HG02943 (cell line): Measurements from ENCODE around the gene ATP9A.

Source experiments
- ATAC-seq: cut with Tn5 transposase; IDR thresholded peaks from one replicate; pipeline ENCODE4 v1.9.1; 2021; ENCODE audit warnings: mild to moderate bottlenecking, low read depth, moderate library complexity; ENCODE audit not compliant: unreplicated experiment

Gene ATP9A

GRCh38 chr20:51609251-51609650, 158.9 kb downstream of the ATP9A start:
- no peak for ATAC-seq

DNA sequence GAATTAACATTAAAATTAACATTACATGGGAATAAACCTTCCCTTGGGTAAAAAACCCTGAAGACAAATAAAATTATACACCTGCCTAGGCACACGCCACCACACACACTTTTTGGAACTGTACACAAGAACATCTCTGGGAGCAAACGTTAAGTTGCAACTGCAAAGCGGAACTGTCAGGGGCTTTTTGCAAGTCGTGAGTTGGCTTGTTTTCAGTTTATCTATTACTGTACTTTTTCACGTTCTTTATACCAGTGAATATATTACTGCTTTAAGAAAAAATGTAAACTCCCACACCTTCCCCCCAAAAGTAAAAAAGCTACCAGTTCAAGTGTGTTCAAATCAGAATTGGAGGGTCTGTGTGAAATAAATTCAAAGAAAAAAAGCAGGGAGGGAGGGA, 160.1 kb downstream of the ATP9A start:
- ATAC-seq: no peak

DNA sequence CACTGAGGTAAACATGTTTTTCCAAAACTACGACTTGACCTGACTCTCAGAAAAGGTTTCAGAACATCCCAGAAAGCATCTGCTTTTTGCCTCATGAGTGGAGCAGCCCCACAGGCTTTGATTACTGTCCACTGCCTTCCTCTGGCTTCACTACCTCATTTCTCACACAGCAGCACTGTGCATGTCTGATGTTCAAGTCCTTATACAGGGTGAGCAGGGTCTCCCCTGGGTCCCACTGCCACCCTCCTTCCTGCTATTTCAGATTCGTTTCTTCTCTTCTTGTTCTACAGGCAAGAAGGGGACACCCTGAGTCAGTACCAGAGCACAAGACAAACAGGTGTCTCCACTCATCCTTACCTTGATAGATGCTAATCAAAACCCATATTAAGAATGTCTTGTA, 161.0 kb downstream of the ATP9A start:
- no peak for ATAC-seq

DNA sequence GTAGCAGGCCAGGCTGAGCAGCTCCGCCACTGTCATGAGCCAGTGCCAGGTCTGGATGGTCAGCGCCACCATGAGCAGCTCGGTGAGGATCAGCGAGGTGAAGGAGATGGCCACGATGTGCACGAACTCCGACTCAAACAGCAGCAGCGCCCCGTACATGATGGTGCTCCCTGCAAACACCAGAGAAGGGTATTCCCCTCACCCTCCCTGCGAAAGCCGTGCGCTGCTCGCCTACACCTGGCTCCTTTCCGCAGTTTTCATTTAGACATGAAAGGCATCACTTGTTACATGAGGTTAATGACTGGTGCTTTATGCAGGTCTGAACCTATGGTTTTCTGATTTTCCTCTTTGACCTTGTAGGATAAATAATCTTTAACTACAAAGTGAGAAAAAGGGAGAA, 163.3 kb downstream of the ATP9A start:
- ATAC-seq: no peak

DNA sequence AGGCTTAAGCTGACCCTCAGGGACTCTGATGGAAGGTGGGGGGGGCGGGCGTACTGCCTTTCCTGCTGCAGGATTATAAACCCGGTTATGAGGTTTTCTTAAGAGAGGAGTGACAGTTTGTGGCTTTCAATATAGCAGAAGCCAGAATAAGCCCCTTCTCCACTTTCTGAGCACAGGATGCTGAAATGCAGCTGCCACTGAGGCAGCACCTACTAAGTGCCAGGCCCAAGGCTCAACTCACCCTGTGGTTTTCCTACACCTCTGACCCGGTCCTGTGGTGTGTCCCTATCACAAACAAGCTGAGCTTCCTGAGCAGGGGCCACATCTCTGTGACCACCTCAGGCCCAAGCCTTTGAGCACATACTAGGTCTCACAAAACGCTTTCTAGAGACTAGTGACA, 166.1 kb downstream of the ATP9A start:
- ATAC-seq: no peak

GRCh38 chr20:51600950-51601349, 167.2 kb downstream of the ATP9A start:
- no peak for ATAC-seq

- no peak for ATAC-seq
Measured at GRCh38 chr20:51600016-51600420, 168.2 kb downstream of the ATP9A start.

- no peak for ATAC-seq
Measured at GRCh38 chr20:51598556-51598955, 169.6 kb downstream of the ATP9A start.

DNA sequence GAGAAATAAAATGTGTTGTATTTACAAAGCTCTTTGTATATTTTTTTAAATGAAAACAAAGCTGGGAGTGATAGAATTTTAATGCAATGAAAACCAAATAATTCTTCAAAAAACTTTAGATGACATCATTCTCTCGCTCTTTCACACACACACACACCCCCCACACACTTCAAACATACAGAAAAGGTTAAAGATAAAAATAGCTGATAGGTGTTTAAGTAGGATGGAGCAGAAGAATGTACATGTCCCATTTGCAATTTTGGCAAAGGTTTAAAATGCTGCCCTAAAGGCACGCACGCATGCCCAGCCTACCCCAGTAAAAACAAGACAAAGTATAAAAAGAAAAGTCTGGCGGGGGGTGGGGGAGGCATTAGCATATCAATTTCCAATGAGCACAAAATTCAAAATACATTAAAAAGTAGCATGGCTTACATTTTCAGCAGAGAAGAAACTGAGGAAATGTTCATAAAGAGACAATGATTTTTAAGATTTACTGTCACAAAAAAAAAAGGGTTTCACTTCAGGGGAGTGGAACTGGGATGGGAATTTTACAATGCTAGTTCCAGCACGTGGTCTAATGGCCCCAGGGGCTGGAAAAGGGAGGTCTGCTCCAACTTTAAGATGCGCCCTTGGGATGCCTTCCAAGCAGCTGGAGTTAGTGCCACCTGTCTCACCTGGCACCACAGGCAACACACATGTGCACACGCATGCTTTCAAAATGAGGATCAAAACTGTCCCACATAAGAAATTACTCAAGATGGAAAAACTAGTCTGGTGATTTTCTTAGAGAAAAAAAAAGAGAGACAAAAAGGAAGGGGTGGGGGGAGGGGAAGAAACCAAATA, 170.6 kb downstream of the ATP9A start:
- no peak for ATAC-seq

DNA sequence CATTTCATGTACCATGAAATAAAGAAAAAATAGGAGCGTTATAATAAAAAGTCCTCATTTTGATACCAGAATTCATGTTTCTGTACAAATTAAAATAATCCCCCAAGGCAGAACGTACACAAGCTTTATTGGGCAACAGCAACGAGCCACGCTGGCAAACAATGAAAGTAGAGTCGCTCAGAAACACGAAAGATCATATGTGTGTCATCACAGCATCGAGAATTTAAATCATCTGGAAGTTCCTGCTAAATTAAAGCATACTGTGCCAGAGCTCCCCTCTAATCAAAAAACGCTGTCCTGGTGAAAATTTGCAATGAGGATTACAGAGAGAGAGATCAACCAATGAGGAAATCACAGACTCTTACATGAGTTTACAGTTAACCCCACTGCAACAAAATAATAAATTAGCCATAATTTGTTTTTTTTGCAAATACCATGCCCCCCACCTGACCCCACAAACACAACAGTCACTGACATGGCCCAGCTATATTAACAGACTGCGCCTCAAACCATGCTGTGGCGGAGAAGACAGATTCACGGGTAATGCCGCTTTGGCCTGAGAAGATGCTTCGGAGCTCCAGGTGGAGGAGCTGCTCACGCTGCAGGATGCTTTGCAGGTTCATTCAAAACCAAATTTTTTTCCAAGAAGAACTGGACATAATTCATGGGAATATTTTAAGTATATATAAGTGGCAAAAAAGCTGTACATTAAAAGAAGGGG, 171.4 kb downstream of the ATP9A start:
- ATAC-seq: no peak

DNA sequence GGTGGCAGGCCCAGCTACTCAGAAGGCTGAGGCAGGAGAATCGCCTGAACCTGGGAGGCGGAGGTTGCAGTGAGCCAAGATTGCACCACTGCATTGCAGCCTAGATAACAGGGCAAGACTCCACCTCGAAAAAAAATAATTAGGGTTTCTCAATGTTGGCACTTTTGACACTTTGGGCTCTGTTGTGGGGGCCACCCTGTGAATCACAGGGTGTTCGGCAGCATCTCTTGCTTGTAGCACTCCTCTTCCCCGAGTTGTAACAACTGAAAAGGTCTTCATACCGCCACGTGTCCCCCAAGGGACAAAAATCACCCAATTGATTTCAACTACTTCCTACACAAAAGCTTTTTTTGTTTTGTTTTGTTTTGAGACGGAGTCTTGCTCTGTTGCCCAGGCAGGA, 172.4 kb downstream of the ATP9A start:
- ATAC-seq: no peak

DNA sequence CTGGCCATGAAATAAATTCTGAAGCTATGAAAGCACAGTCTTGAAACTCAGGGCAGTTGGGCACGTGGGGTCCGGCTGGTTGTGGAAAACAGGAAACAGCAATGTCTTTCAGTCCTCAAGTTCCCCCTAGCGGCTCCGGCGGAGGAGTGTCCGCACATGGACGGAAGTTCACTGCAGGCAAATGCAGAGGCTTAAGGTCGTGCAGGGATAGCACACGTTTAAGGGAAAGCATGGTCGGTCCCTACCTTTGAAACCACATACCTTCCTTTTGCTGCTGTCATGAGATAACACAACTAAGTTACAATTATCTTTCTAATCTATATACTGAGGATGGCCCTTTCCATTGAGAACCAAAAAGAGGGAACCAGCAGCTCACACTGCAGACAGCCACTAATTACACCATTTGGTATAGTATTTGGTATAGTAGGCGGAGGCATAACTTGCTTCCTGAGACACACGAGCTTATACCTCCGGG, 173.1 kb downstream of the ATP9A start:
- peak; percentile 79 for ATAC-seq

- ATAC-seq: no peak
Measured at GRCh38 chr20:51594236-51595057, 173.7 kb downstream of the ATP9A start.

- ATAC-seq: no peak
Measured at GRCh38 chr20:51593584-51593983, 174.6 kb downstream of the ATP9A start.

- ATAC-seq: no peak
Measured at GRCh38 chr20:51592564-51592963, 175.6 kb downstream of the ATP9A start.

DNA sequence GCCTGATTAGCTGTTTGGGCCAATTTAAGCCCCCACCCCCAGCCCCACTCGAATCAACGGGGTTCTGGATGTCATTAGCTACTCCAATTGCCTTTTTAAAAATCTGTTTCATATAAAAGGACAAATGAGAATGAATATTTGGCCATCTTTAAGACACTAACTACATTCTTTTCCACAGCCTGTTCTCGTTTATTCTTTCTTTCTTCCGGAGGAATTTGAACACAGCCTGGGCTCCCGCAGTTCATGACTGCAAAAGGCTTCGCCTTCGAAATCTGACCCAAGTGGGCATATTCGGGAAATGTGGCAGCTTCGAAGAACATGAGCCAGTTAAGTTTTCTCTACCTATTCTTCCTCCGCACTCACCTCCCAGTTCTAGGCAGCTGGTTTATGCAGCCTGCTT, 176.3 kb downstream of the ATP9A start:
- no peak for ATAC-seq

DNA sequence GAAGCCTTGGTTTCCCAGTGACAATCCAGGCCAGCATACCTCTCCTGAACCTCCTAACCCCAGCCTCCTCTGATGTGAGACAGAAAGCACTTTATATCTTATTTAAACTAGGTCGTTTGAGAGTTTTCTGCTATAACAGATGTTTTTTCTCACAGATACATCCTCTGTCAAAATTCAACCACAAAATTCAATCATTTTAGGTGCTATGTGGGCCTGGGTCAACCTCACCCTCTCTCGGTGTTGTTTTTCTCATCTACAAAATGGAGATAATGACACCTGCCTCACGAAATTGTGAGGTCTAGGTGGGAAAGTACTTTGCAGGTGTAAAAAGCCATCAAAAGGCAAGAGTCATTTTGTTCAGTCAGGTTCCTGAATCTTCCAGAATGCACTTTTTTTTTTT, 179.4 kb downstream of the ATP9A start:
- ATAC-seq: no peak

DNA sequence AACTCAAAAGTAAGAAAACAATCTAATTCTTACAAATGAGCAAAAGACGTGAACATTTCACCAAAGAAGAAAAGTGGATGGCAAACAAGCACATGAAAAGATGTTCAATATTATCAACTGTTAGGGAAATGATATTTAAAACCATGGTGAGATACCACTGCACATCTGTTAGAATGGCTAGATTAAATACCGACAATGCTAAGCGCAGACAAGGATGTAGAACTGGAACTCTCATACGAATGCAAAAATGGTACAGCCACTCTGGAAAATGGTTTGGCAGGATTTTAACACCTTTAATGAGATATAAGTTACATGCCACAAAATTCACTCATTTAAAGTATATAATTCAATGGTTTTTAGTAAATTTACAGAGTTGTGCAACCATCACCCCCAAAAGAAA, 181.0 kb downstream of the ATP9A start:
- ATAC-seq: no peak

- ATAC-seq: no peak
Measured at GRCh38 chr20:51586005-51586440, 182.2 kb downstream of the ATP9A start.

- ATAC-seq: no peak
Measured at GRCh38 chr20:51585148-51585547, 183.0 kb downstream of the ATP9A start.

GRCh38 chr20:51584737-51585136, 183.5 kb downstream of the ATP9A start:
- ATAC-seq: no peak
